Subcutaneous abdominal adipose tissue (tissue), 5 donors: Measurements from ENCODE around the gene DHPS.

Source experiments
- H3K27ac ChIP-seq: one replicate; pipeline ENCODE4 v1.7.0; 2013; ENCODE audit warnings: low read depth, mild to moderate bottlenecking, inconsistent platforms, low read length, moderate library complexity
- H3K27me3 ChIP-seq, 5 donors: one replicate each; pipeline ENCODE4 v1.7.0; 2013; ENCODE audit warnings: low read length in 5 of 5, inconsistent platforms in 1 of 5; ENCODE audit not compliant: control insufficient read depth in 5 of 5, insufficient read depth in 4 of 5
- H3K36me3 ChIP-seq, 5 donors: one replicate each; pipeline ENCODE4 v1.7.0; 2013; ENCODE audit warnings: low read length in 5 of 5; ENCODE audit not compliant: control insufficient read depth in 5 of 5, insufficient read depth in 5 of 5
- H3K4me1 ChIP-seq, 5 donors: one replicate each; pipeline ENCODE4 v1.7.0; 2013; ENCODE audit warnings: low read length in 5 of 5, mild to moderate bottlenecking in 3 of 5, moderate library complexity in 1 of 5; ENCODE audit not compliant: control insufficient read depth in 5 of 5, insufficient read depth in 5 of 5
- H3K4me3 ChIP-seq, 5 donors: one replicate each; pipeline ENCODE4 v1.7.0; 2013; ENCODE audit warnings: low read length in 5 of 5, low read depth in 1 of 5
- H3K9ac ChIP-seq, 5 donors: one replicate each; pipeline ENCODE4 v1.7.0; 2013; ENCODE audit warnings: low read length in 5 of 5, mild to moderate bottlenecking in 4 of 5, moderate library complexity in 3 of 5
- H3K9me3 ChIP-seq, 5 donors: one replicate each; pipeline ENCODE4 v1.7.0; 2013; ENCODE audit warnings: low read length in 5 of 5; ENCODE audit not compliant: control insufficient read depth in 5 of 5
- donor health status: healthy.
- donor health status: healthy.
- donor health status: healthy.
- donor health status: healthy.
- donor health status: healthy.

The DHPS gene

DNA sequence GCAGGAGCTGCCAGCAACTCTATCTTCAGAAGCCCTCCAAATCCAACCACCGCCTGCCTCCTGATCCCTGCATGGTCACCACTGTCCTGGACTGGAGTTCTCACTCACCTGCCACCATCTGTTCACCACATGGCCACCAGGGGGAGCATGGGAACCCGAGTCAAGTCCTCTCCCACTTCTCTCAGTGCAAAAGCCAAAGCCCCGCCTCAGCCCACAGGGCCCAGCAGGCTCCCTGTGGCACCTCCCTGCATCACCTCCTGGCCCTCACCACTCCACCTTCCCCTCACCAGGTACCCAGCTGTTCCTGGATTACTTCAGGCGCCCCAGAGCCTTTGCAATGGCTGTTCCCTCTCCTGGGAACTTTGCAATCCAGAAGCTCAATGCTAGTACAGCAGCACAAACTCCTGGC is 5.3 kb downstream of the DHPS start:
- H3K9ac ChIP-seq = no peak overlapping the region
- peaks cover 0 to 73% (median 65%) of the 10 kb centered on the region in 5 donors for H3K36me3 ChIP-seq
- peaks cover 5 to 14% (median 13%) of the 10 kb centered on the region in 5 donors for H3K4me1 ChIP-seq
- H3K9me3 ChIP-seq = no peaks in the 10 kb centered on the region
- H3K27me3 ChIP-seq = no peaks in the 10 kb centered on the region
- no peak overlapping the region for H3K27ac ChIP-seq
- no peak overlapping the region for H3K4me3 ChIP-seq

DNA sequence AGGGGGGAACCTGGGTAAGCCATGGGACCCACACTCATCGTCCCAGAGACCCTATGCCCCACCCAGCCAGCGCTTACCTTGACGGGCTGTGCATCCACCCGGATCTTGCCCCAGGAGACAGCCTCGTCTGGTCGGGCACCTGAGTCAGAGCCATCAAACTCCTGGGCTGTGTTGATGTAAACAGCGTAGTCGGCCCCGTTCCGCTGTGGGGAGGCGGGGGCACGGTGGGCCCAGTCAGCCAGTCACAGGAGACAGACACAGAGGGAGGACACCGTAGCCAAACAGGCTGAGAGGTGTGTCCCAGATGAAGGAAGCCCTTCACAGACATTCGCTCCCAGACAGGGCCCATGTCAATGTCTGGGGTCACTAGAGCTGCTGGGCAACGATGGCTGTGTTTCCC is 5.7 kb downstream of the DHPS start:
- Histone ChIP-seq H3K36me3 (peaks cover 0 to 73% (median 65%) of the 10 kb centered on the region in 5 donors), H3K4me3 (no peak overlapping the region), H3K27ac (no peak overlapping the region), H3K9ac (no peak overlapping the region), H3K9me3 (no peaks in the 10 kb centered on the region), H3K27me3 (no peaks in the 10 kb centered on the region), H3K4me1 (peaks cover 2 to 11% (median 10%) of the 10 kb centered on the region in 5 donors)

DNA sequence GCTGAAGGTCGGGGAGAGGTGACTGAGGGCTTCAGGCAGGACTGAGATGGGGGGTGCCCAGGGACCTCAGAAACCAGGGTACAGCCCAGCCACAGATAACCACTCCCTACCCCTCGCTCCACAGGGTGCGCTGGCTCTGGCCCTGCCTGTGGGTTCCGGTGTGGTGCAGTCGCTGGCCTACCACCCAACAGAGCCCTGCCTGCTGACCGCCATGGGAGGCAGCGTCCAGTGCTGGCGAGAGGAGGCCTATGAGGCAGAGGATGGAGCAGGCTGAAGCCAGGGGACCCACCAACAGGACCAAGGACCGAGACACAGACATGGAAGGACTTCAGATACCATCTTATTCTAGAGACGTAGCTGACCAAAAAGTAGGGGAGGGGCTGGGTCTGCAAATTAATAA is 6.3 kb downstream of the DHPS start:
- Histone ChIP-seq H3K9me3 (no peaks in the 10 kb centered on the region), H3K4me3 (no peak overlapping the region), H3K36me3 (peaks cover 0 to 73% (median 65%) of the 10 kb centered on the region in 5 donors), H3K27me3 (no peaks in the 10 kb centered on the region), H3K4me1 (peaks cover 5 to 14% (median 12%) of the 10 kb centered on the region in 5 donors), H3K9ac (no peak overlapping the region), H3K27ac (no peak overlapping the region)

DNA sequence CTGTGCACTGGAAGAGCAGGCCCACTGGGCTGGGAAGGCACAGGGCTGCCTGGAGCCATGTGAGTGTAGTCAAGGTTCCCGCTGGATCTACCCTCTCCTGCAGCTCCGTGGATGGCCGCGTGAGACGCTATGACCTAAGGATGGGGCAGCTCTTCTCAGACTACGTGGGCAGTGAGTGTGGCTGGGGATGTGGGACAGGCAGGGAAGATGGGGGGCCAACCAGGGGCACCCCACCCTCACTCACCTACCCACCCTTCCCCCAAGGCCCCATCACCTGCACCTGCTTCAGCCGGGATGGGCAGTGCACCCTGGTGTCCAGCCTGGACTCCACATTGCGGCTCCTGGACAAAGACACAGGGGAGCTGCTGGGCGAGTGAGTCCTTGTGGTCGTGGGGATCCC is 8.9 kb downstream of the DHPS start:
- Histone ChIP-seq H3K4me3 (no peak overlapping the region), H3K9me3 (no peaks in the 10 kb centered on the region), H3K27me3 (no peaks in the 10 kb centered on the region), H3K27ac (no peak overlapping the region), H3K9ac (no peak overlapping the region), H3K36me3 (peaks cover 0 to 56% (median 47%) of the 10 kb centered on the region in 5 donors), H3K4me1 (peaks cover 16 to 35% (median 30%) of the 10 kb centered on the region in 5 donors)

DNA sequence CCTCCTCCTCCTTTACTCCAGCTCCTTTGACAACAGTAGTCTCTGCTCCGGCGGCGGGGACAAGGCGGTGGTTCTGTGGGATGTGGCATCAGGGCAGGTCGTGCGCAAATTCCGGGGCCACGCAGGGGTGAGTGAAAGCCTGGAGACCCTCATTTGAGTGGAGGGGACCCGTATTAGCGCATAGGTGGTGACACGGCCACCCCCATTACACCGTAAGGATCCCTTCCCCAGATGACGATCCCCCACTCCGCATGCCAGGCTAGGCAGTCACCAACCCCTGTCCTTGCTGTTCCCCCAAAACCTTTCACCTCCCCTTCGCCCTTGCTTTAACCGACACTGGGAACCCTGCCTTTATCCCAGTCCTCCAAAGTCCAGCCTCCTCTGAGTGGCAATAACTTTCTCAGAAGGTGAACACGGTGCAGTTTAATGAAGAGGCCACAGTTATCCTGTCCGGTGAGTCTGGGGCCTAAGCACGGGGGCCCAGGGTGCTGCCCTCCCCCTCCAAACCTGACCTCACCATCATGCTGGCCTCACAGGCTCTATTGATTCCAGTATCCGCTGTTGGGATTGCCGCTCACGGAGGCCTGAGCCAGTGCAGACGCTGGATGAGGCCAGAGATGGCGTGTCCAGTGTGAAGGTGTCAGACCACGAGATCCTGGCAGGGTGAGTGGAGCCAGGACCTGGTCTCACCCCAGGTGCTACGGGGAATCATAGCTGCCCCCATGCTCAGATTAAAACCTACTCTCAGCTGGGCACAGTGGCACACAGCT is 11.3 kb downstream of the DHPS start:
- peaks cover 0 to 34% (median 25%) of the 10 kb centered on the region in 5 donors for H3K36me3 ChIP-seq
- no peaks in the 10 kb centered on the region for H3K27me3 ChIP-seq
- H3K4me1 ChIP-seq = peaks cover 23 to 55% (median 48%) of the 10 kb centered on the region in 5 donors
- H3K4me3 ChIP-seq = peak overlapping the region; percentile 83 to 93 (median 90)
- peak overlapping the region; percentile 87 to 99 (median 98) for H3K9ac ChIP-seq
- H3K9me3 ChIP-seq = no peaks in the 10 kb centered on the region
- H3K27ac ChIP-seq = peak overlapping the region; percentile 97

DNA sequence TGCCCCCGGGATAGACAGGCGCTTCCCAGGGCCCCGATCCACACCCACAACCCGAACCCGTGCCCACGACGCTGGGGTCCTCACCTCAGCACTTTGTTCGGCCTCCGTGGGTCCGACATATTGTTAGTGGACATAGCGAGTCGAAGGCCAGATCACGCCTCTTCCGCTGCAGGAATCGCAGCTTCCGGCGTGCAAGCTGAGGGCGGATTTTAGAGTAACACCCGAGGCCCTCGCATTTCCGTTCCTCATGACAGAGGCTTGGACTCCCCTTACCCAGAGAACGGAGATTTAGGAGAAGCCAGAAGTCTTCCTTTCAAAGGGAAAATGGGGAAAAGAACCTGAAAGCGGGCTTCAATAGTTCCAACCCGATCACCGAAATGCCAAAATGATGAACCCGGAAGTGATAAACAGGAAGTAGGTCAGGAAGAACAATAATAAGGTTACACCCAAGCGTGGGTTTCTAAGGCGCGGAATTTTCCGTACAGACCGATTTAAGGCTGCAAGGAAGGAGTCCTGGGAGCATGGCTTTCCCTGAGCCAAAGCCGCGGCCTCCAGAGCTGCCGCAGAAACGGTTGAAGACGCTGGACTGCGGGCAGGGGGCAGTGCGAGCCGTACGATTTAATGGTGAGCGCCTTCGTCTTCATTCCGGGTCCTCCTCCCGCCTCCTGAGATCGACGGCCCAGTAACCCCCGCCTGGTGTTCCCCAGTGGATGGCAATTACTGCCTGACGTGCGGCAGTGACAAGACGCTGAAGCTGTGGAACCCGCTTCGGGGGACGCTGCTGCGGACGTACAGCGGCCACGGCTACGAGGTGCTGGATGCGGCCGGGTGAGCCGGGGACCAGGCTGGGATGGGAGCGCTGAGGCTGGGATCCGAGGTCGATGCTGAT is 12.2 kb downstream of the DHPS start:
- H3K9ac ChIP-seq = peak overlapping the region; percentile 87 to 99 (median 98)
- no peaks in the 10 kb centered on the region for H3K9me3 ChIP-seq
- H3K27ac ChIP-seq = peak overlapping the region; percentile 97
- peaks cover 23 to 64% (median 48%) of the 10 kb centered on the region in 5 donors for H3K4me1 ChIP-seq
- H3K4me3 ChIP-seq = peak overlapping the region; percentile 83 to 93 (median 90)
- no peaks in the 10 kb centered on the region for H3K27me3 ChIP-seq
- peaks cover 0 to 35% (median 23%) of the 10 kb centered on the region in 5 donors for H3K36me3 ChIP-seq

DNA sequence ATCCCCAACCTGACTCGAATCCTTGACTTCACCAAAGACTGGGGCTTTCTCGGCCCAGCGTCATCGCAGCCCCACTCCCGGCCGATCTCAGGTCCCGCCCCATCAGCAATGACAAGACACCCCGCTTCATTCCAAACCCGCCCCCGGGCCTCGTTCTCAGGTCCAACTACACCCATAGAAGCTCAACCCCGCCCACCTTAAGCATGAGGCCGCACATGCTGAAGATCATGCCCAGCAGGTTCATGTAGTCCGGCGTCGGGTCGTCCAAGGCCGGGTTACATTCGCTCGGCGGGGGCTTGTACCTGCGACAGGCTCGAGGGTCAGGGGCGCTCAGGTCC is 12.8 kb downstream of the DHPS start:
- no peaks in the 10 kb centered on the region for H3K9me3 ChIP-seq

DNA sequence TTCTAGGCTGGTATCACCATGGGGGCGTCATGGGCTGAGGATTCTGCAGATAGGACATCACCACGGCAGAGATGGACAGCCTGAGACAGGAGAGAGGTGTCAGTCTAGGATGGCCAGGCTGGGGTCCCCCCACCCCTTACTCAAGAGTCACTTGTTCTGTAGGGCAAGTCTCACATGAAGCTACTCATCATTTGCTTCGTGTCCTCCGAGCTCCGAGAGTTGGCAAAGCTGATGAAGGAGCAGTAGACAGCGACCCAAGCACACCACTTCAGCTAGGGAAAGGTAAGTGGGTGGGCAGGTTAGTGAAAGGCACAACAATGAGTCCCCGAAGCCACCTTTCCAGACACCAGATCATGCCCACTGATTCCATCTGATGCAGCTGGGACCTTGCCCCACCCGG is 13.3 kb downstream of the DHPS start:
- H3K27me3 ChIP-seq = no peaks in the 10 kb centered on the region
- peaks cover 0 to 32% (median 16%) of the 10 kb centered on the region in 5 donors for H3K36me3 ChIP-seq
- H3K27ac ChIP-seq = peak overlapping the region; percentile 97
- peaks cover 23 to 67% (median 48%) of the 10 kb centered on the region in 5 donors for H3K4me1 ChIP-seq
- H3K9me3 ChIP-seq = no peaks in the 10 kb centered on the region
- peak overlapping the region; percentile 82 to 93 (median 90) for H3K4me3 ChIP-seq
- H3K9ac ChIP-seq = peak overlapping the region; percentile 35 to 99 (median 98)

More for the DNA sequence above, 12.8 kb downstream of the DHPS start:
- Histone ChIP-seq H3K27me3 (no peaks in the 10 kb centered on the region), H3K36me3 (peaks cover 0 to 32% (median 17%) of the 10 kb centered on the region in 5 donors), H3K27ac (peak overlapping the region; percentile 97), H3K9ac (peak overlapping the region; percentile 87 to 99 (median 98)), H3K4me1 (peaks cover 23 to 67% (median 48%) of the 10 kb centered on the region in 5 donors), H3K4me3 (peak overlapping the region; percentile 82 to 93 (median 90))

DNA sequence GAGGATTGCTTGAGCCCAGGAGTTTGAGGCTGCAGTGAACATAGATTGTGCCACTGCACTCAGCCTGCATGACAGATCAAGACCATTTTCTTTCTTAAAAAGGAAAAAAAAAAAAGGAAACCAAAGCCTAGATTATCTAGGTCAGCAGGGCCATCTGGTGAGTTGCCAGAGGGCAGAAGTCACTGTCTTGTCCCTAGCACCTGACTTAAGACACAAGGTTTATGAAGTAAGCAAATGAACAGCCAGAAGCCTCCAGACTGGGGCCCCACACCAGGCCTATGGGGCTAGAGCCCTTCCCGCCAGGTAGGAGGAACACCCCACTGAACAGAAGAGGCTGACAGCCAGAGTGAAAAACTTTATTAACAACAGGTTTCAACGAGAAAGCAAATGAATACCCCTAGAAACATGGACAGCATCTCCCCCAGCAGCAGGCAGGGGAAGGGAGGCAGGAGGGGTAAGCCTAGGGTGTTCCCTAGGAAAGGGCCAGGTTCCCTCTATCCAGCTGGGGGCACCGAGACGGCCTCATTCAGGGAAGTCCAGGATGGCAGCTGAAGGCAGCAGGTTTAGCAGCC is 13.9 kb downstream of the DHPS start:
- Histone ChIP-seq H3K9ac (peak overlapping the region in 4 of 5 donors; percentile 35 to 99 (median 98)), H3K4me3 (peak overlapping the region in 4 of 5 donors; percentile 82 to 93 (median 88)), H3K27ac (peak overlapping the region; percentile 97)

More for the DNA sequence above, 13.9 kb downstream of the DHPS start:
- Histone ChIP-seq H3K27me3 (no peaks in the 10 kb centered on the region), H3K36me3 (peaks cover 0 to 32% (median 15%) of the 10 kb centered on the region in 5 donors), H3K9me3 (no peaks in the 10 kb centered on the region), H3K4me1 (peaks cover 23 to 67% (median 48%) of the 10 kb centered on the region in 5 donors)
